HEK293 (cell line): ENCODE results near the gene ZNF573.

Experiments used
- ZBTB10 ChIP-seq: fragments of 450-650 bp; formaldehyde crosslinking; IDR thresholded peaks from 2 replicates; pipeline ENCODE4 v1.5.1; 2016; ENCODE audit warnings: missing biosample characterization, missing genetic modification characterization
- ZNF10 ChIP-seq: fragments of 450-650 bp; formaldehyde crosslinking; IDR thresholded peaks from 2 replicates; pipeline ENCODE4 v1.5.1; 2017; ENCODE audit warnings: missing biosample characterization, missing genetic modification characterization
- ZNF266 ChIP-seq: fragments of 450-650 bp; formaldehyde crosslinking; IDR thresholded peaks from 2 replicates; pipeline ENCODE4 v1.5.1; 2016; ENCODE audit warnings: missing biosample characterization, missing genetic modification characterization, low read depth
- ZXDB ChIP-seq: fragments of 450-650 bp; formaldehyde crosslinking; IDR thresholded peaks from 2 replicates; pipeline ENCODE4 v1.5.1; 2016; ENCODE audit warnings: missing biosample characterization, missing genetic modification characterization
- TF ChIP-seq, protein P1 (sequence below): fragments of 450-650 bp; formaldehyde crosslinking; IDR thresholded peaks from 2 replicates; pipeline ENCODE4 v1.5.1; 2016; ENCODE audit warnings: missing biosample characterization, missing genetic modification characterization

DNA sequence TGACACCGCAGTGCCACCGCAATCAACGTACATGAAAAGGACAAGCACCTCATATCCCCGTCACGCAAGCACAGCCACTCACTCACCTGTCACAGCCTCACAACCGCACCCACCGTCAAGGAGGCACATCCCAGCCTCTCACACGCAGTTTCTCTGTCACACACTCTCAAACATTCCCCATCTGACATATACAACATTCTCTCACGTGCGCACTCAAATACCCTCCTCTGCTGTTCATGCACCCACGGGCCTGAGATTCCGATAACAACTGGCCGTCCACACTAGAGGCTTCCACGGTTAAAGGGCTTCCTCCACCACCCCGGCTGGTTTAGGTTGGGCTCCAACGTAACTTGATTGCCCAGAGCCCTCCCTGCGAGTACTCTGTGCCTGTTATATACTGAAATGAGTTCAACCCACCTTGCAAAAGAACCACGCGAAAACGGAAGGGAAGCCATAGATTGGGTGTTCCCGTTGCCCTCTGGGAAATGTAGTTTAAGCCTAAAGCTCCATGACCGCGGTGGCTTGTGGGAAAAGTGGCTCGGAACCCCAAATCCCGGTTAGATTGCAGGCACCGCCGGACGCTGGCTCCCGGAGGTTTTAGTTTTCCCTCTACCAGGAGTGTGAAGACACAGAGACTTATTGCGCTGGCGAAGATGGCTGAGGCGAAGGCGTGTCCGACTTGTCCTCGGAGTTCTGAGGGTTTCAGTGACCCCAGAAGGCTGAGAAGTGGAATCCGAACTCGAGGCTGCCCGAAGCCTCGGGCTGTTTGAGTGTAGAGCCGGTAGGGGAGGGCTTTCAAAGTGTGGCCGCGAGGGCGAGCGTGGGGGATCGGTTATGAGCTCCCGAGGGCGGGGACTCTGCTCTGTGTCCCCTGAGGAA lies at the start of gene ZNF573:
- no peak for TF ChIP-seq ZNF10
- no peak for TF ChIP-seq ZNF266
- TF ChIP-seq, protein P1, sequence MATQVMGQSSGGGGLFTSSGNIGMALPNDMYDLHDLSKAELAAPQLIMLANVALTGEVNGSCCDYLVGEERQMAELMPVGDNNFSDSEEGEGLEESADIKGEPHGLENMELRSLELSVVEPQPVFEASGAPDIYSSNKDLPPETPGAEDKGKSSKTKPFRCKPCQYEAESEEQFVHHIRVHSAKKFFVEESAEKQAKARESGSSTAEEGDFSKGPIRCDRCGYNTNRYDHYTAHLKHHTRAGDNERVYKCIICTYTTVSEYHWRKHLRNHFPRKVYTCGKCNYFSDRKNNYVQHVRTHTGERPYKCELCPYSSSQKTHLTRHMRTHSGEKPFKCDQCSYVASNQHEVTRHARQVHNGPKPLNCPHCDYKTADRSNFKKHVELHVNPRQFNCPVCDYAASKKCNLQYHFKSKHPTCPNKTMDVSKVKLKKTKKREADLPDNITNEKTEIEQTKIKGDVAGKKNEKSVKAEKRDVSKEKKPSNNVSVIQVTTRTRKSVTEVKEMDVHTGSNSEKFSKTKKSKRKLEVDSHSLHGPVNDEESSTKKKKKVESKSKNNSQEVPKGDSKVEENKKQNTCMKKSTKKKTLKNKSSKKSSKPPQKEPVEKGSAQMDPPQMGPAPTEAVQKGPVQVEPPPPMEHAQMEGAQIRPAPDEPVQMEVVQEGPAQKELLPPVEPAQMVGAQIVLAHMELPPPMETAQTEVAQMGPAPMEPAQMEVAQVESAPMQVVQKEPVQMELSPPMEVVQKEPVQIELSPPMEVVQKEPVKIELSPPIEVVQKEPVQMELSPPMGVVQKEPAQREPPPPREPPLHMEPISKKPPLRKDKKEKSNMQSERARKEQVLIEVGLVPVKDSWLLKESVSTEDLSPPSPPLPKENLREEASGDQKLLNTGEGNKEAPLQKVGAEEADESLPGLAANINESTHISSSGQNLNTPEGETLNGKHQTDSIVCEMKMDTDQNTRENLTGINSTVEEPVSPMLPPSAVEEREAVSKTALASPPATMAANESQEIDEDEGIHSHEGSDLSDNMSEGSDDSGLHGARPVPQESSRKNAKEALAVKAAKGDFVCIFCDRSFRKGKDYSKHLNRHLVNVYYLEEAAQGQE (tag by site-specific recombination): peak; percentile 33
- TF ChIP-seq ZBTB10: peak; percentile 99
- TF ChIP-seq ZXDB (tag by site-specific recombination): peak; percentile 91
